Astrocyte (in vitro differentiated cells and primary cell): ENCODE results near the gene SEPTIN1.

ENCODE experiments used
- CTCF ChIP-seq: IDR thresholded peaks from 2 replicates; pipeline ENCODE4 v1.5.1; 2011; ENCODE audit warnings: low read depth, mild to moderate bottlenecking, inconsistent platforms, low read length, moderate library complexity; ENCODE audit not compliant: insufficient read depth
- EZH2 ChIP-seq: IDR thresholded peaks from 2 replicates; pipeline ENCODE4 v1.6.1; 2012; ENCODE audit warnings: mild to moderate bottlenecking, low read length, inconsistent platforms; ENCODE audit not compliant: insufficient read depth

- TF ChIP-seq CTCF (no peak), EZH2 (no peak)
Measured at GRCh38 chr16:30346286-30346685, 36.1 kb downstream of the SEPTIN1 start.
